Measurements from ENCODE around the gene SGTB. TPM values are rescaled to one million over a fixed set of nuclear protein-coding genes. Genes with fewer than 3 reads are reported as not detected.

The SGTB gene
- total and polyA plus RNA-seq, 2 experiments from 2014 or later: 8.0 to 12.5 TPM

DNA sequence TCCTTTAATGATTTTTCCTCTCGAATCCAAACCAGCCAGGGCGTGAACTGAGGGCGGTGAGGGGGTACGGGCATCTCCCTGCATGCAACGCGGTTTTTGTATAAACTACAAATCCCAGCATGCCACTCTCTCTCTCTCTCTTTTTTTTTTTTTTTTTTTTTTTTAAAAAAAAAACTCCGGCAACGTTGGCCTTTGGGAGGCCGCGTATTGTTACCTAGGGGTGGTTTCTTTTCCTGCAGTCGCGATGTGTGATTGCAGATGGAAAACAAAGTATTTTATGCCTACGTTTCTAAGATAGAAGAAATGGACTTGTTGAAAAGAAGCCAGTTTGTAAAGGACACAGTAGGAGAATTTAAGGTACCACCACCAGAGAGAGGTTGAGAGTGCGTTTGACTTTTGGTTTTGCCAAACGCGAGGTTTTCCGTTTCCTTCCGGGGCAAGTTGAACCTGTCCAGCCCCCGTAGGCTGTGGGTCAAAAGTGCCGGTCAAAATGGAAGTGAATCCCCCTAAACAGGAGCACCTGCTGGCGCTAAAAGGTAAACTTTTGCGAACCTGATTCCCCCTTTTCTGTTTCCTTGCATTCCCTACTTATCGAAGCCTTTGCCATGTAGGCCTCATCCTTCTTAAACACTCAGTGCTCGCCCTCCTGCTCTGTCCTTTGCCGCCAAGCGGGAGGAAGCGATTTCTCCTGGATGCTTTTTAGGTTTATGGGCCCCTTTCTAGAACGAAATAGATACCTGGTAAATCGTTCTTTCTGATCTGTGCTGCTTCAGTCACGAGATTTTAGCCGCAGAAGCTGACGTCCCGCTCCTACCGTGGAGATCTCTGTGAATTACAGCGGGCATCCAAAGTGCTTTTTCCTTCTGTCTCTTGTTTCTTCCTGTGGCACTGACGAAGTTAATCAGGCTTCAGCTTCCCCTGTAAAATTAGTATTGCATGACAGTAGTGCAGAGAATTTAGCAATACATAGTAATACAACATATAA, 97.0 kb downstream of the SGTB start, which contains the start of the genes SHLD3 and TRAPPC13:
Gene SHLD3 (plus strand): TSS at position 457 of the 985 bp plus-strand sequence. CDS start 4,561 bp downstream, outside the sequence.
Gene TRAPPC13 (plus strand): TSS at position 457 of the 985 bp plus-strand sequence. CDS start 34 bp downstream, at position 491.
- Histone ChIP-seq H2AFZ (peak within 1 kb of the TSS; percentile 48), H3K4me1 (ENCODE audit: insufficient read depth) (peaks cover 6% of the 10 kb centered on the region; the same call in 1 of the 2 replicates), H4K20me1 (replicated peaks; ENCODE audit: insufficient read depth) (no peaks in the 10 kb centered on the region), H3F3A (replicated peaks; ENCODE audit: low read depth) (no peaks in the 10 kb centered on the region), H3K36me3 (ENCODE audit: insufficient read depth) (peaks cover 4% of the 10 kb centered on the region; the same call in 1 of the 2 replicates), H3K79me2 (replicated peaks; ENCODE audit: insufficient read depth) (peaks cover 83% of the 10 kb centered on the region), H3K4me2 (peak within 1 kb of the TSS; percentile 88), H3K9me2 (ENCODE audit: insufficient read depth) (no peaks in the 10 kb centered on the region), H3K27ac (ENCODE audit: low read depth) (peak within 1 kb of the TSS; percentile 79), H3K4me3 (peak within 1 kb of the TSS; percentile 76), H3K27me3 (ENCODE audit: insufficient read depth) (no peaks in the 10 kb centered on the region)
- peak; percentile 83 for ATAC-seq
- Mint-ChIP-seq H3K27me3 (ENCODE audit: insufficient read depth, low read depth, poor library complexity) (peaks cover 4% of the 10 kb centered on the region), H3K36me3 (ENCODE audit: low read depth) (peaks cover 3% of the 10 kb centered on the region; the same call in 1 of the 3 replicates), H3K4me3 (peak within 1 kb of the TSS; percentile 98), H3K4me1 (peaks cover 5% of the 10 kb centered on the region), H3K27ac (peak within 1 kb of the TSS; percentile 99), H3K9me3 (no peaks in the 10 kb centered on the region)
- peak; percentile 95 for DNase-seq (ENCODE audit: low spot score)
- TF ChIP-seq, protein P1, sequence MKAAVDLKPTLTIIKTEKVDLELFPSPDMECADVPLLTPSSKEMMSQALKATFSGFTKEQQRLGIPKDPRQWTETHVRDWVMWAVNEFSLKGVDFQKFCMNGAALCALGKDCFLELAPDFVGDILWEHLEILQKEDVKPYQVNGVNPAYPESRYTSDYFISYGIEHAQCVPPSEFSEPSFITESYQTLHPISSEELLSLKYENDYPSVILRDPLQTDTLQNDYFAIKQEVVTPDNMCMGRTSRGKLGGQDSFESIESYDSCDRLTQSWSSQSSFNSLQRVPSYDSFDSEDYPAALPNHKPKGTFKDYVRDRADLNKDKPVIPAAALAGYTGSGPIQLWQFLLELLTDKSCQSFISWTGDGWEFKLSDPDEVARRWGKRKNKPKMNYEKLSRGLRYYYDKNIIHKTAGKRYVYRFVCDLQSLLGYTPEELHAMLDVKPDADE (IDR thresholded peaks at IDR 0.05): peak; percentile 30
- TF ChIP-seq, protein P2, sequence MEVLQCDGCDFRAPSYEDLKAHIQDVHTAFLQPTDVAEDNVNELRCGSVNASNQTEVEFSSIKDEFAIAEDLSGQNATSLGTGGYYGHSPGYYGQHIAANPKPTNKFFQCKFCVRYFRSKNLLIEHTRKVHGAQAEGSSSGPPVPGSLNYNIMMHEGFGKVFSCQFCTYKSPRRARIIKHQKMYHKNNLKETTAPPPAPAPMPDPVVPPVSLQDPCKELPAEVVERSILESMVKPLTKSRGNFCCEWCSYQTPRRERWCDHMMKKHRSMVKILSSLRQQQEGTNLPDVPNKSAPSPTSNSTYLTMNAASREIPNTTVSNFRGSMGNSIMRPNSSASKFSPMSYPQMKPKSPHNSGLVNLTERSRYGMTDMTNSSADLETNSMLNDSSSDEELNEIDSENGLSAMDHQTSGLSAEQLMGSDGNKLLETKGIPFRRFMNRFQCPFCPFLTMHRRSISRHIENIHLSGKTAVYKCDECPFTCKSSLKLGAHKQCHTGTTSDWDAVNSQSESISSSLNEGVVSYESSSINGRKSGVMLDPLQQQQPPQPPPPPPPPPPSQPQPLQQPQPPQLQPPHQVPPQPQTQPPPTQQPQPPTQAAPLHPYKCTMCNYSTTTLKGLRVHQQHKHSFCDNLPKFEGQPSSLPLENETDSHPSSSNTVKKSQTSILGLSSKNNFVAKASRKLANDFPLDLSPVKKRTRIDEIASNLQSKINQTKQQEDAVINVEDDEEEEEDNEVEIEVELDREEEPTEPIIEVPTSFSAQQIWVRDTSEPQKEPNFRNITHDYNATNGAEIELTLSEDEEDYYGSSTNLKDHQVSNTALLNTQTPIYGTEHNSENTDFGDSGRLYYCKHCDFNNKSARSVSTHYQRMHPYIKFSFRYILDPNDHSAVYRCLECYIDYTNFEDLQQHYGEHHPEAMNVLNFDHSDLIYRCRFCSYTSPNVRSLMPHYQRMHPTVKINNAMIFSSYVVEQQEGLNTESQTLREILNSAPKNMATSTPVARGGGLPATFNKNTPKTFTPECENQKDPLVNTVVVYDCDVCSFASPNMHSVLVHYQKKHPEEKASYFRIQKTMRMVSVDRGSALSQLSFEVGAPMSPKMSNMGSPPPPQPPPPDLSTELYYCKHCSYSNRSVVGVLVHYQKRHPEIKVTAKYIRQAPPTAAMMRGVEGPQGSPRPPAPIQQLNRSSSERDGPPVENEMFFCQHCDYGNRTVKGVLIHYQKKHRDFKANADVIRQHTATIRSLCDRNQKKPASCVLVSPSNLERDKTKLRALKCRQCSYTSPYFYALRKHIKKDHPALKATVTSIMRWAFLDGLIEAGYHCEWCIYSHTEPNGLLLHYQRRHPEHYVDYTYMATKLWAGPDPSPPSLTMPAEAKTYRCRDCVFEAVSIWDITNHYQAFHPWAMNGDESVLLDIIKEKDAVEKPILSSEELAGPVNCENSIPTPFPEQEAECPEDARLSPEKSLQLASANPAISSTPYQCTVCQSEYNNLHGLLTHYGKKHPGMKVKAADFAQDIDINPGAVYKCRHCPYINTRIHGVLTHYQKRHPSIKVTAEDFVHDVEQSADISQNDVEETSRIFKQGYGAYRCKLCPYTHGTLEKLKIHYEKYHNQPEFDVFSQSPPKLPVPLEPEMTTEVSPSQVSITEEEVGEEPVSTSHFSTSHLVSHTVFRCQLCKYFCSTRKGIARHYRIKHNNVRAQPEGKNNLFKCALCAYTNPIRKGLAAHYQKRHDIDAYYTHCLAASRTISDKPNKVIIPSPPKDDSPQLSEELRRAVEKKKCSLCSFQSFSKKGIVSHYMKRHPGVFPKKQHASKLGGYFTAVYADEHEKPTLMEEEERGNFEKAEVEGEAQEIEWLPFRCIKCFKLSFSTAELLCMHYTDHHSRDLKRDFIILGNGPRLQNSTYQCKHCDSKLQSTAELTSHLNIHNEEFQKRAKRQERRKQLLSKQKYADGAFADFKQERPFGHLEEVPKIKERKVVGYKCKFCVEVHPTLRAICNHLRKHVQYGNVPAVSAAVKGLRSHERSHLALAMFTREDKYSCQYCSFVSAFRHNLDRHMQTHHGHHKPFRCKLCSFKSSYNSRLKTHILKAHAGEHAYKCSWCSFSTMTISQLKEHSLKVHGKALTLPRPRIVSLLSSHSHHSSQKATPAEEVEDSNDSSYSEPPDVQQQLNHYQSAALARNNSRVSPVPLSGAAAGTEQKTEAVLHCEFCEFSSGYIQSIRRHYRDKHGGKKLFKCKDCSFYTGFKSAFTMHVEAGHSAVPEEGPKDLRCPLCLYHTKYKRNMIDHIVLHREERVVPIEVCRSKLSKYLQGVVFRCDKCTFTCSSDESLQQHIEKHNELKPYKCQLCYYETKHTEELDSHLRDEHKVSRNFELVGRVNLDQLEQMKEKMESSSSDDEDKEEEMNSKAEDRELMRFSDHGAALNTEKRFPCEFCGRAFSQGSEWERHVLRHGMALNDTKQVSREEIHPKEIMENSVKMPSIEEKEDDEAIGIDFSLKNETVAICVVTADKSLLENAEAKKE (CRISPR knock-in tag; IDR thresholded peaks at IDR 0.05): no peak
- TF ChIP-seq, protein P3, sequence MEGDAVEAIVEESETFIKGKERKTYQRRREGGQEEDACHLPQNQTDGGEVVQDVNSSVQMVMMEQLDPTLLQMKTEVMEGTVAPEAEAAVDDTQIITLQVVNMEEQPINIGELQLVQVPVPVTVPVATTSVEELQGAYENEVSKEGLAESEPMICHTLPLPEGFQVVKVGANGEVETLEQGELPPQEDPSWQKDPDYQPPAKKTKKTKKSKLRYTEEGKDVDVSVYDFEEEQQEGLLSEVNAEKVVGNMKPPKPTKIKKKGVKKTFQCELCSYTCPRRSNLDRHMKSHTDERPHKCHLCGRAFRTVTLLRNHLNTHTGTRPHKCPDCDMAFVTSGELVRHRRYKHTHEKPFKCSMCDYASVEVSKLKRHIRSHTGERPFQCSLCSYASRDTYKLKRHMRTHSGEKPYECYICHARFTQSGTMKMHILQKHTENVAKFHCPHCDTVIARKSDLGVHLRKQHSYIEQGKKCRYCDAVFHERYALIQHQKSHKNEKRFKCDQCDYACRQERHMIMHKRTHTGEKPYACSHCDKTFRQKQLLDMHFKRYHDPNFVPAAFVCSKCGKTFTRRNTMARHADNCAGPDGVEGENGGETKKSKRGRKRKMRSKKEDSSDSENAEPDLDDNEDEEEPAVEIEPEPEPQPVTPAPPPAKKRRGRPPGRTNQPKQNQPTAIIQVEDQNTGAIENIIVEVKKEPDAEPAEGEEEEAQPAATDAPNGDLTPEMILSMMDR (conservative IDR thresholded peaks at IDR 0.05; ENCODE audit: low read depth in 2 of 2): no peak
- TF ChIP-seq POLR2AphosphoS5 (IDR thresholded peaks at IDR 0.05; ENCODE audit: low read depth): peak; percentile 17

All from GM23338 (cell line).